Activated CD4-positive, alpha-beta T cell treated with anti-CD3 and anti-CD28 coated beads, Interleukin-2, amount 10 ng/mL, durations not matched to agents 7 days and 5 days (primary cell): ENCODE results near the gene CDNF. TPM values are rescaled to one million over a fixed set of nuclear protein-coding genes. Genes with fewer than 3 reads are reported as not detected.

ENCODE experiments used
- CTCF ChIA-PET: fragments of 350-600 bp; sonication (Branson Sonifier 250); formaldehyde crosslinking; loops from one replicate; lab custom pipeline; 2021; ENCODE audit warnings: antibody characterized with exemption; lab: Charles Lee
- POLR2A ChIA-PET: fragments of 350-600 bp; sonication (Branson Sonifier 250); formaldehyde crosslinking; loops from one replicate; lab custom pipeline; 2021; ENCODE audit warnings: antibody characterized with exemption; lab: Charles Lee
- DNase-seq: peaks from one replicate; pipeline ENCODE4 v3.0.0-alpha.2; 2020
- H3K27ac Mint-ChIP-seq: one replicate; pipeline ENCODE4 v1.8.0; 2021; ENCODE audit warnings: mild to moderate bottlenecking, moderate library complexity, mixed read lengths
- H3K27me3 Mint-ChIP-seq: one replicate; pipeline ENCODE4 v1.8.0; 2021; ENCODE audit warnings: mixed read lengths
- H3K36me3 Mint-ChIP-seq: one replicate; pipeline ENCODE4 v1.8.0; 2021; ENCODE audit warnings: low read depth, mixed read lengths
- H3K4me1 Mint-ChIP-seq: one replicate; pipeline ENCODE4 v1.8.0; 2021; ENCODE audit warnings: mixed read lengths
- H3K4me3 Mint-ChIP-seq: one replicate; pipeline ENCODE4 v1.8.0; 2021; ENCODE audit warnings: mild to moderate bottlenecking, moderate library complexity, mixed read lengths
- H3K9me3 Mint-ChIP-seq: one replicate; pipeline ENCODE4 v1.8.0; 2021; ENCODE audit warnings: mixed read lengths
- total RNA-seq, 2 experiments: library from RNA; stranded (reverse); gene quantifications; one replicate each; pipeline ENCODE4 v1.2.3, GENCODE V29; 2021

Gene CDNF
- total RNA-seq, 2 experiments from 2014 or later: 0.67 to 0.85 TPM

- DNase-seq: no peak
- Mint-ChIP-seq H3K9me3 (no peaks in the 10 kb centered on the region), H3K36me3 (no peaks in the 10 kb centered on the region), H3K4me3 (no peak overlapping the region), H3K27ac (no peak overlapping the region), H3K4me1 (no peaks in the 10 kb centered on the region), H3K27me3 (no peaks in the 10 kb centered on the region)
- CTCF ChIA-PET: no interaction called here
- POLR2A ChIA-PET: no interaction called here
These were observed 62.2 kb downstream of the CDNF start for GRCh38 chr10:14775656-14776055.

- no peaks in the 10 kb centered on the region for H3K4me1 Mint-ChIP-seq
- no peaks in the 10 kb centered on the region for H3K27me3 Mint-ChIP-seq
- H3K4me3 Mint-ChIP-seq: no peak within 1 kb of the TSS
- no peak within 1 kb of the TSS for H3K27ac Mint-ChIP-seq
- ChIA-PET CTCF (no interaction called here), POLR2A (no interaction called here)
- H3K36me3 Mint-ChIP-seq: no peaks in the 10 kb centered on the region
- DNase-seq: no peak
- no peaks in the 10 kb centered on the region for H3K9me3 Mint-ChIP-seq
These were observed 63.0 kb downstream of the CDNF start, which contains the start of gene FAM107B for GRCh38 chr10:14774797-14775196. TSS of gene FAM107B (minus strand) at chr10:14774897. CDS start at chr10:14774663, 234 bp downstream.

DNA sequence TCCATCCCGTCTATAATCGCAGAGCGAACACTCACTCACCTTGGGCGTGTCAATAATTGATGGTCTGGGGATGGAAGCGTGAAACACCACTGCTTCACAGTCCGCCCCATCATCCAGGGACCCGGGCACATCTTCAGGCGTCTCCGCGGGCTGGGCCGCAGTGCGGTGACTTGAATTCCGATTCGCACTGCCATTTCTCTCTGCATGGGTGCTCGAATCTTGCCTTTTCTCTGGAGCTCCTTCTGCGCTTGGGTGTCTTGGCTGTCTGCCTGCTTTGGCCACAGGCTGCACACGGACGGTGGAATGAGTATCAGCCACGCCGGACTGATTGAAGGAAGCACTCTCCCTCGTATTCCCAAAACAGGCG, 63.6 kb downstream of the CDNF start:
- H3K36me3 Mint-ChIP-seq: no peaks in the 10 kb centered on the region
- no peak overlapping the region for H3K27ac Mint-ChIP-seq
- H3K9me3 Mint-ChIP-seq: no peaks in the 10 kb centered on the region
- no peaks in the 10 kb centered on the region for H3K4me1 Mint-ChIP-seq
- no peaks in the 10 kb centered on the region for H3K27me3 Mint-ChIP-seq
- CTCF ChIA-PET: no interaction called here
- POLR2A ChIA-PET: no interaction called here
- no peak for DNase-seq
- no peak overlapping the region for H3K4me3 Mint-ChIP-seq

DNA sequence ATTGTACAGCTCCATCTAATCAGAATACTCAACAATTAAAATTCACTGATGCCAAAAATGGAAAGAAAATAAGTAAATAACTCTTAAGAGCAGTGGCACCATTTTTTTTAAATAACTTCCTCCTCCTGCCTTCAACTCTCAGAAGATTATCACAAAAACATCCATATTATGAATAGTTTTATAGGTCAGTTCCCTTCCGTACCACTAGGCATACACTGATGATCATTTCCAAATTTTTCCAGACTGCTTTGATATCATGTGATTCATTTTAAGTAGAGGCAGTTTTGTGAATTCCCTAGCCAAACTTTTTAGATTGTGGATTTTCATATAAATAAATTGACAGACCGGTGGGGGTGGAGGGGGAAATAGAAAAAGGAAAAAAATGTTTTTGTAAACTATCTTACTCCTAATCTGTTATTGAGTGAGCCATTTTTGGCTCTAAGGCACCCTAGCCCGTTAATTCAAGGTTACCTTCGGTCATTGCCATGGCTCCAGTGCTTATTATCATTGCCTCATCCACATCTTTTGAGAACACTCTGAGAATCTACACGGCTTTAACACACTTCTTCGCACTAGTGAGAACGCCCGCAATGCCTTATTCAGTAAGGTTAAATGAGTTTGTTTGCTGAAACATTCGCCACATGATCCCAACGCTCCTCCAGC, 64.2 kb downstream of the CDNF start:
- no peak overlapping the region for H3K4me3 Mint-ChIP-seq
- no peak for DNase-seq
- H3K27me3 Mint-ChIP-seq: no peaks in the 10 kb centered on the region
- no peaks in the 10 kb centered on the region for H3K4me1 Mint-ChIP-seq
- H3K36me3 Mint-ChIP-seq: no peaks in the 10 kb centered on the region
- H3K27ac Mint-ChIP-seq: no peak overlapping the region
- no peaks in the 10 kb centered on the region for H3K9me3 Mint-ChIP-seq
- POLR2A ChIA-PET: no interaction called here
- CTCF ChIA-PET: no interaction called here

DNA sequence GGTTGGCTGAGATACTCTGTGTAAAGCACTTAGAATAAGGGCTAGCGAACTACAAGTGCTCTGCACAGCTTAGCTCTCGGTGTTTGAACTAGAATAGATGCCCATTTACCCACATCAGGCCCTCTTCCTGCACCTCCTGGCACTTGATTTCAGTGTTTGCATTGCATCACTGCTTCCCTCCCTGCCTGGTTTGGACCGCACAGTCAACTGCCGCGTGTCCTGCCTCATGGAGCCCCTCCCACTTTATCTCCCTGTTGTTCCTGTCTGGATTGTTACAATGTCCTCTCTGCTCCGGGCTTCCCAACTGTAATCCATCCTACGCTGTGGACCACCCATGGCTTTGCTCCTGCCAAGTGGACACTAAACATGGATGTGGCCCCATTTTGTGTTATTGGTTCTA, 65.4 kb downstream of the CDNF start:
- no peaks in the 10 kb centered on the region for H3K4me1 Mint-ChIP-seq
- POLR2A ChIA-PET: no interaction called here
- H3K27me3 Mint-ChIP-seq: no peaks in the 10 kb centered on the region
- no peak for DNase-seq
- no peak overlapping the region for H3K27ac Mint-ChIP-seq
- H3K4me3 Mint-ChIP-seq: no peak overlapping the region
- no peaks in the 10 kb centered on the region for H3K9me3 Mint-ChIP-seq
- no peaks in the 10 kb centered on the region for H3K36me3 Mint-ChIP-seq
- CTCF ChIA-PET: no interaction called here

GRCh38 chr10:14770927-14771326, 66.9 kb downstream of the CDNF start:
- no peaks in the 10 kb centered on the region for H3K4me1 Mint-ChIP-seq
- no peaks in the 10 kb centered on the region for H3K36me3 Mint-ChIP-seq
- H3K27ac Mint-ChIP-seq: no peak overlapping the region
- no peaks in the 10 kb centered on the region for H3K9me3 Mint-ChIP-seq
- POLR2A ChIA-PET: no interaction called here
- DNase-seq: no peak
- CTCF ChIA-PET: no interaction called here
- peaks cover 8% of the 10 kb centered on the region for H3K27me3 Mint-ChIP-seq
- H3K4me3 Mint-ChIP-seq: no peak overlapping the region

Other genes with a start within 250 kb of the CDNF start
- 100 to 1,000 TPM; 180 to 220 TPM for gene FAM107B, start 63.1 kb downstream of the CDNF start, total RNA-seq
- 10 to 100 TPM; 24.6 to 26.8 TPM for gene HSPA14, start 269 bp upstream of the CDNF start, total RNA-seq
- gene MSANTD7, start 269 bp upstream of the CDNF start, total RNA-seq: 10 to 100 TPM; 18.3 to 21.6 TPM
- gene SUV39H2, start 40.8 kb upstream of the CDNF start, total RNA-seq: 10 to 100 TPM; 30.9 to 36.6 TPM
- gene DCLRE1C, start 116.1 kb upstream of the CDNF start, total RNA-seq: 10 to 100 TPM; 60.4 to 66.2 TPM
- under 1 TPM; 0.71 to 0.82 TPM for gene MEIG1, start 121.4 kb upstream of the CDNF start, total RNA-seq
- 1 to 10 TPM; 1.0 to 1.2 TPM for gene OLAH, start 205.9 kb upstream of the CDNF start, total RNA-seq